ENCODE data around the gene AHSA1. TPM values are rescaled to one million over a fixed set of nuclear protein-coding genes. Genes with fewer than 3 reads are reported as not detected.

Gene AHSA1
- total and polyA plus RNA-seq, 2 of the 8 experiments (the other 6 are each of a cell fraction or from before 2014, with no cell fraction given) = 155 to 221 TPM

GRCh38 chr14:77424862-77425261 lies 33.0 kb upstream of the AHSA1 start:
- Histone ChIP-seq H3K18ac (ENCODE audit: extremely low read depth, low read length) (no peak overlapping the region), H3K56ac (replicated peaks; ENCODE audit: insufficient read length, low read depth, low read length) (no peak overlapping the region), H2BK12ac (ENCODE audit: low read depth, low read length) (no peak overlapping the region), H3K36me3 (ENCODE audit: control insufficient read depth in 2 of 4, insufficient read depth in 4 of 4, low read length in 3 of 4) (peaks cover 10 to 33% (median 25%) of the 10 kb centered on the region in 4 experiments), H3K27ac (ENCODE audit: low read depth, low read length) (0 out of 2 replicates have a peak overlapping the region, but pooled peaks have one; percentile 9), H3K4me3 (ENCODE audit: extremely low read depth in 1 of 4, insufficient read depth in 2 of 4, low read depth in 3 of 4, low read length in 4 of 4) (peak overlapping the region in 1 of 4 experiments; percentile 23; a peak in 1 of 8 replicates), H2BK5ac (ENCODE audit: low read depth, low read length) (no peak overlapping the region), H3K9ac (replicated peaks in 1 of 4; ENCODE audit: extremely low read depth in 1 of 4, low read depth in 3 of 4, low read length in 3 of 4) (no peak overlapping the region), H4K5ac (ENCODE audit: insufficient read length, low read depth, low read length) (no peak overlapping the region), H4K20me1 (replicated peaks in 1 of 2; ENCODE audit: control insufficient read depth in 1 of 2, insufficient read depth in 2 of 2, low read length in 2 of 2) (no peaks in the 10 kb centered on the region), H3K79me2 (ENCODE audit: control insufficient read depth in 1 of 2, insufficient read depth in 2 of 2, low read length in 2 of 2) (no peaks in the 10 kb centered on the region), H2BK120ac (replicated peaks; ENCODE audit: low read depth, low read length) (no peak overlapping the region), H2BK15ac (ENCODE audit: low read length) (no peak overlapping the region), H3K14ac (ENCODE audit: insufficient read length) (no peak overlapping the region), H3K79me1 (ENCODE audit: low read depth, low read length) (no peaks in the 10 kb centered on the region), H2AK5ac (ENCODE audit: low read depth, low read length) (no peak overlapping the region), H2AFZ (ENCODE audit: low read length) (no peak overlapping the region), H3K4me1 (replicated peaks in 1 of 4; ENCODE audit: control insufficient read depth in 3 of 4, insufficient read depth in 4 of 4, low read length in 3 of 4) (peaks cover 2 to 8% (median 4%) of the 10 kb centered on the region in 4 experiments; a peak in 4 of 7 replicates), H3K23ac (ENCODE audit: insufficient read length) (no peak overlapping the region), H3K4ac (replicated peaks; ENCODE audit: insufficient read length, low read depth, low read length) (no peak overlapping the region), H3K9me3 (ENCODE audit: insufficient read depth in 2 of 2, low read depth in 1 of 2, low read length in 1 of 2) (0 out of 4 replicates have a peak, but pooled peaks cover 0 to 2% of the 10 kb centered on the region in 2 experiments), H4K91ac (replicated peaks; ENCODE audit: insufficient read length, low read length) (no peak overlapping the region), H4K8ac (ENCODE audit: extremely low read depth, insufficient read depth, low read length) (no peak overlapping the region), H3K27me3 (replicated peaks in 1 of 4; ENCODE audit: control insufficient read depth in 3 of 4, extremely low read depth in 1 of 4, insufficient read depth in 3 of 4, low read length in 3 of 4) (no peaks in the 10 kb centered on the region), H3K4me2 (ENCODE audit: insufficient read depth in 1 of 2, low read depth in 2 of 2, low read length in 2 of 2) (peak overlapping the region; percentile 48 to 52), H3K23me2 (ENCODE audit: low read depth, low read length) (no peaks in the 10 kb centered on the region), H2BK20ac (ENCODE audit: low read length) (no peak overlapping the region)
- 71% methylated on average over 3 of the region's 3 CpGs; no CpG with 5 or more reads in 1 of the 2 experiments for WGBS, 2 experiments (ENCODE audit: extremely low coverage in 1 of 2, insufficient coverage in 1 of 2, insufficient read length in 1 of 2, insufficient replicate concordance in 2 of 2, low coverage in 1 of 2, low lambda C conversion rate in 2 of 2, missing lambda C conversion rate in 1 of 2)
- ChIA-PET CTCF (ENCODE audit: partially characterized antibody) (interaction anchor here (0.9 to 1.3 kb wide), 3 partner anchors 21 to 90 kb away, joined by 3 read pairs; no protein-coding TSS in a partner anchor), POLR2A (ENCODE audit: partially characterized antibody) (no interaction called here)
- TF ChIP-seq JUN (IDR thresholded peaks at IDR 0.05; ENCODE audit: low read depth, low read length) (no peak), RFX5 (IDR thresholded peaks at IDR 0.05; ENCODE audit: borderline replicate concordance, low read depth, low read length) (no peak), CHD2 (IDR thresholded peaks at IDR 0.05; ENCODE audit: low read length) (no peak), POU5F1 (IDR thresholded peaks at IDR 0.05; ENCODE audit: low read depth, low read length) (0 out of 2 replicates have a peak, but pooled peaks have one; percentile 59), MAFK (IDR thresholded peaks at IDR 0.05; ENCODE audit: low read depth, low read length) (no peak), SP4 (IDR thresholded peaks at IDR 0.05; ENCODE audit: low read length) (no peak), TCF12 (IDR thresholded peaks at IDR 0.05; ENCODE audit: low read depth, low read length) (0 out of 2 replicates have a peak, but pooled peaks have one; percentile 29), CBX5 (IDR thresholded peaks at IDR 0.05; ENCODE audit: low read depth, low read length) (no peak)
- TF ChIP-seq, protein P1, sequence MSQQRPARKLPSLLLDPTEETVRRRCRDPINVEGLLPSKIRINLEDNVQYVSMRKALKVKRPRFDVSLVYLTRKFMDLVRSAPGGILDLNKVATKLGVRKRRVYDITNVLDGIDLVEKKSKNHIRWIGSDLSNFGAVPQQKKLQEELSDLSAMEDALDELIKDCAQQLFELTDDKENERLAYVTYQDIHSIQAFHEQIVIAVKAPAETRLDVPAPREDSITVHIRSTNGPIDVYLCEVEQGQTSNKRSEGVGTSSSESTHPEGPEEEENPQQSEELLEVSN (IDR thresholded peaks at IDR 0.05) = no peak
- peak; percentile 57 for FAIRE-seq
- no peak for DNase-seq (ENCODE audit: low read depth in 1 of 2, low spot score in 2 of 2)

All from H1 (cell line).